ENCODE measurements around the gene MAD2L1.
"Not testable (repeated sequence)": the region's sequence is repeated elsewhere in the genome, so short reads cannot be mapped to it uniquely, and the experiment has no call there.

- TF ChIP-seq CTCF (IDR thresholded peaks at IDR 0.05; ENCODE audit: low read depth, low read length); EZH2phosphoT487 (IDR thresholded peaks at IDR 0.05; ENCODE audit: low read depth): not testable (repeated sequence)
These were observed 21.4 kb upstream of the MAD2L1 start for GRCh38 chr4:120088066-120088465.

All from OCI-LY3 (cell line).